Lower lobe of right lung (tissue), 2 donors: ENCODE data around the gene KCNJ11. TPM values are rescaled to one million over a fixed set of nuclear protein-coding genes. Genes with fewer than 3 reads are reported as not detected.

Experiments
- ATAC-seq, 2 donors: fragments of 200-7000 bp; cut with Tn5 transposase; one replicate each; pipeline ENCODE4 v1.9.1; 2020 to 2022; ENCODE audit warnings: mild to moderate bottlenecking in 2 of 2, moderate library complexity in 2 of 2
- DNase-seq: peaks from one replicate; pipeline ENCODE4 v3.0.0-alpha.2; 2020
- H3K27ac ChIP-seq: fragments of 200-600 bp; one replicate; pipeline ENCODE4 v1.8.0; 2022
- H3K27me3 ChIP-seq: fragments of 200-600 bp; one replicate; pipeline ENCODE4 v1.8.0; 2022; ENCODE audit warnings: low read depth
- H3K36me3 ChIP-seq: fragments of 200-600 bp; one replicate; pipeline ENCODE4 v1.8.0; 2022; ENCODE audit warnings: mild to moderate bottlenecking
- H3K4me1 ChIP-seq: fragments of 200-600 bp; one replicate; pipeline ENCODE4 v1.8.0; 2022
- H3K4me3 ChIP-seq: fragments of 200-600 bp; one replicate; pipeline ENCODE4 v1.8.0; 2022; ENCODE audit warnings: mild to moderate bottlenecking
- H3K9me3 ChIP-seq: fragments of 200-600 bp; one replicate; pipeline ENCODE4 v1.8.0; 2022
- intact Hi-C: fragments of 100-400 bp; cut with DNase I; formaldehyde crosslinking; loops from one replicate; pipeline ENCODE4 v1.11.0; 2022
- total RNA-seq: library from RNA; stranded (reverse); fragmentation: NEBNext Ultra II Directional; extraction: Animal tissue kit (Norgen Biotek cat#: 25700); gene quantifications from one replicate; pipeline ENCODE4 v1.2.1, GENCODE V29; 2021
- TF ChIP-seq, protein P1 (sequence below): fragments of 200-600 bp; IDR thresholded peaks from one replicate; pipeline ENCODE4 v1.8.0; 2022; ENCODE audit warnings: antibody characterized with exemption, mild to moderate bottlenecking
- donor health status: DM: no; HTN: yes; CAD: no; lungs with severe emphysema.

Gene KCNJ11
- total RNA-seq, 1 donor from 2014 or later, result 4.3 TPM

DNA sequence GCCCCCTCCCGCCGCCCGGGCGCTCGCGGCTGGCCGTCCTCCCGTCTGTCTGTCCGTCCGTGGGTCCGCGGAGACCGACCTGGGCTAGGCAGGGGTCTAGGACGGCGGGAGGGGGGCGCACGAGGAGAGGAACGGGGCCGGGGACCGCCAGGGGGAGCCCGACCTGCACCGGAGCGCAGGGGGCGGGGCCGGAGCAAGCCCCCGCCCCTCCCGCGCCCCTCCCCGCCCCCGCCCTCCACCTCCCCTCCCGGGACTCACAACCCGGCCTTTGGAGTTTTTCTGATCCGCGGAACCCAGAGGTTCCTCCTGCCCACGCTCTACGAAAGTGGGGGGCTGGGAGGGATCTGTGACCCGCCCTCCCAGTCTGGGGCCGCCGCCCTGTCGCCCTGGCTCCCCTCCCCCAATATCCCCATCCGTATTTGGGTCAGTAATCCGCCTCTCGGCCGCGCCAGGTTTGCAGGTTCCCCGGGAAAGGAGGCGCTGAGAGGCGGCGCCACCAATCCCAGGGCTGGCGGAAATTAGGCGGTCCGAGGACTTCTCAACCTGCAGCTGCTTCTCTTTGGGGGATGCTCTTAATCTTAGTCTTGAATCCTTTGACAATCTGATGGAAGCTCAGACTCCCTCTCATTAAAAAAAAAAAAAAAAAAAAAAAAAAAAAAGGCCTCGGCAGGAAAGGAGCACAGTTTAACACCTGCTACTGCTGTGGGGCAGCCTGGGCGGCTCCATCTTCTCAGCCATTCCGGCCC lies 925 bp upstream of the KCNJ11 start:
- intact Hi-C loops, result no loop called here

GRCh38 chr11:17387811-17388210 lies 648 bp downstream of the KCNJ11 start:
- Histone ChIP-seq H3K4me3 (no peak overlapping the region), H3K36me3 (no peaks in the 10 kb centered on the region), H3K27ac (no peak overlapping the region), H3K4me1 (peaks cover 11% of the 10 kb centered on the region), H3K27me3 (peaks cover 12% of the 10 kb centered on the region), H3K9me3 (no peaks in the 10 kb centered on the region)
- intact Hi-C loops, result no loop called here
- TF ChIP-seq, protein P1, sequence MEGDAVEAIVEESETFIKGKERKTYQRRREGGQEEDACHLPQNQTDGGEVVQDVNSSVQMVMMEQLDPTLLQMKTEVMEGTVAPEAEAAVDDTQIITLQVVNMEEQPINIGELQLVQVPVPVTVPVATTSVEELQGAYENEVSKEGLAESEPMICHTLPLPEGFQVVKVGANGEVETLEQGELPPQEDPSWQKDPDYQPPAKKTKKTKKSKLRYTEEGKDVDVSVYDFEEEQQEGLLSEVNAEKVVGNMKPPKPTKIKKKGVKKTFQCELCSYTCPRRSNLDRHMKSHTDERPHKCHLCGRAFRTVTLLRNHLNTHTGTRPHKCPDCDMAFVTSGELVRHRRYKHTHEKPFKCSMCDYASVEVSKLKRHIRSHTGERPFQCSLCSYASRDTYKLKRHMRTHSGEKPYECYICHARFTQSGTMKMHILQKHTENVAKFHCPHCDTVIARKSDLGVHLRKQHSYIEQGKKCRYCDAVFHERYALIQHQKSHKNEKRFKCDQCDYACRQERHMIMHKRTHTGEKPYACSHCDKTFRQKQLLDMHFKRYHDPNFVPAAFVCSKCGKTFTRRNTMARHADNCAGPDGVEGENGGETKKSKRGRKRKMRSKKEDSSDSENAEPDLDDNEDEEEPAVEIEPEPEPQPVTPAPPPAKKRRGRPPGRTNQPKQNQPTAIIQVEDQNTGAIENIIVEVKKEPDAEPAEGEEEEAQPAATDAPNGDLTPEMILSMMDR, result no peak
- DNase-seq (no peak), ATAC-seq (no peak)

More for the DNA sequence above, 925 bp upstream of the KCNJ11 start:
- peak; percentile 86 for DNase-seq
- Histone ChIP-seq H3K4me3 (peak overlapping the region; percentile 47), H3K27me3 (peaks cover 10% of the 10 kb centered on the region), H3K36me3 (no peaks in the 10 kb centered on the region), H3K4me1 (peaks cover 11% of the 10 kb centered on the region), H3K27ac (no peak overlapping the region), H3K9me3 (no peaks in the 10 kb centered on the region)
- TF ChIP-seq, protein P1, result peak; percentile 64
- ATAC-seq, result peak; percentile 85 to 89

DNA sequence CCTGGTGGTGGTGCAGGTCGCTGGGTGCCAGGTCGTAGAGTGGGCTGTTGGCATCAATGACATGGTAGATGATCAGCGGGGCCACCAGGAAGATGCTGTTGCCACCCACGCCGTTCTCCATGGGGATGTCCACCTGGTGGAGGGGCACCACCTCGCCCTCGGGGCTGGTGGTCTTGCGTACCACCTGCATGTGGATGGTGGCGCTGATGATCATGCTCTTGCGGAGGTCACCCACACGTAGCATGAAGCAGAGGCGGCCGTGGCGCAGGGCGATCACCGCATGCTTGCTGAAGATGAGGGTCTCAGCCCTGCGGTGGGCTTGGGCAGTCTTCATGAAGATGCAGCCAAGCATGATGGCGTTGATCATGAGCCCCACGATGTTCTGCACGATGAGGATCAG lies 1.2 kb downstream of the KCNJ11 start:
- intact Hi-C loops, result no loop called here
- DNase-seq, result no peak
- no peak overlapping the region for H3K27ac ChIP-seq

GRCh38 chr11:17386331-17387084 lies 2.0 kb downstream of the KCNJ11 start:
- peak; percentile 63 for DNase-seq
- intact Hi-C loops, result no loop called here
- H3K4me3 ChIP-seq, result no peak overlapping the region

More for the DNA sequence above, 1.2 kb downstream of the KCNJ11 start:
- Histone ChIP-seq H3K27me3 (peaks cover 12% of the 10 kb centered on the region), H3K4me1 (peaks cover 11% of the 10 kb centered on the region), H3K4me3 (no peak overlapping the region), H3K36me3 (no peaks in the 10 kb centered on the region), H3K9me3 (no peaks in the 10 kb centered on the region)
- TF ChIP-seq, protein P1, result no peak
- ATAC-seq, result no peak

GRCh38 chr11:17385926-17386325 lies 2.5 kb downstream of the KCNJ11 start:
- H3K4me3 ChIP-seq, result no peak overlapping the region
- intact Hi-C loops, result no loop called here
- TF ChIP-seq, protein P1, result no peak

More at GRCh38 chr11:17386331-17387084, 2.0 kb downstream of the KCNJ11 start:
- Histone ChIP-seq H3K4me1 (peaks cover 11% of the 10 kb centered on the region), H3K36me3 (no peaks in the 10 kb centered on the region), H3K27me3 (peaks cover 12% of the 10 kb centered on the region), H3K27ac (no peak overlapping the region), H3K9me3 (no peaks in the 10 kb centered on the region)
- TF ChIP-seq, protein P1, result peak; percentile 55
- ATAC-seq, result peak; percentile 72 to 77

More at GRCh38 chr11:17385926-17386325, 2.5 kb downstream of the KCNJ11 start:
- ATAC-seq, result no peak
- Histone ChIP-seq H3K27me3 (peaks cover 12% of the 10 kb centered on the region), H3K9me3 (no peaks in the 10 kb centered on the region), H3K36me3 (no peaks in the 10 kb centered on the region), H3K4me1 (peaks cover 11% of the 10 kb centered on the region), H3K27ac (no peak overlapping the region)
- DNase-seq, result no peak
